Subcutaneous abdominal adipose tissue (tissue), 5 donors: ENCODE data around the gene ITPR3.

Experiments used
- H3K27ac ChIP-seq: one replicate; pipeline ENCODE4 v1.7.0; 2013; ENCODE audit warnings: low read depth, mild to moderate bottlenecking, inconsistent platforms, low read length, moderate library complexity
- H3K27me3 ChIP-seq, 5 donors: one replicate each; pipeline ENCODE4 v1.7.0; 2013; ENCODE audit warnings: low read length in 5 of 5, inconsistent platforms in 1 of 5; ENCODE audit not compliant: control insufficient read depth in 5 of 5, insufficient read depth in 4 of 5
- H3K36me3 ChIP-seq, 5 donors: one replicate each; pipeline ENCODE4 v1.7.0; 2013; ENCODE audit warnings: low read length in 5 of 5; ENCODE audit not compliant: control insufficient read depth in 5 of 5, insufficient read depth in 5 of 5
- H3K4me1 ChIP-seq, 5 donors: one replicate each; pipeline ENCODE4 v1.7.0; 2013; ENCODE audit warnings: low read length in 5 of 5, mild to moderate bottlenecking in 3 of 5, moderate library complexity in 1 of 5; ENCODE audit not compliant: control insufficient read depth in 5 of 5, insufficient read depth in 5 of 5
- H3K4me3 ChIP-seq, 5 donors: one replicate each; pipeline ENCODE4 v1.7.0; 2013; ENCODE audit warnings: low read length in 5 of 5, low read depth in 1 of 5
- H3K9ac ChIP-seq, 5 donors: one replicate each; pipeline ENCODE4 v1.7.0; 2013; ENCODE audit warnings: low read length in 5 of 5, mild to moderate bottlenecking in 4 of 5, moderate library complexity in 3 of 5
- H3K9me3 ChIP-seq, 5 donors: one replicate each; pipeline ENCODE4 v1.7.0; 2013; ENCODE audit warnings: low read length in 5 of 5; ENCODE audit not compliant: control insufficient read depth in 5 of 5
- donor health status: healthy.
- donor health status: healthy.
- donor health status: healthy.
- donor health status: healthy.
- donor health status: healthy.

The ITPR3 gene

DNA sequence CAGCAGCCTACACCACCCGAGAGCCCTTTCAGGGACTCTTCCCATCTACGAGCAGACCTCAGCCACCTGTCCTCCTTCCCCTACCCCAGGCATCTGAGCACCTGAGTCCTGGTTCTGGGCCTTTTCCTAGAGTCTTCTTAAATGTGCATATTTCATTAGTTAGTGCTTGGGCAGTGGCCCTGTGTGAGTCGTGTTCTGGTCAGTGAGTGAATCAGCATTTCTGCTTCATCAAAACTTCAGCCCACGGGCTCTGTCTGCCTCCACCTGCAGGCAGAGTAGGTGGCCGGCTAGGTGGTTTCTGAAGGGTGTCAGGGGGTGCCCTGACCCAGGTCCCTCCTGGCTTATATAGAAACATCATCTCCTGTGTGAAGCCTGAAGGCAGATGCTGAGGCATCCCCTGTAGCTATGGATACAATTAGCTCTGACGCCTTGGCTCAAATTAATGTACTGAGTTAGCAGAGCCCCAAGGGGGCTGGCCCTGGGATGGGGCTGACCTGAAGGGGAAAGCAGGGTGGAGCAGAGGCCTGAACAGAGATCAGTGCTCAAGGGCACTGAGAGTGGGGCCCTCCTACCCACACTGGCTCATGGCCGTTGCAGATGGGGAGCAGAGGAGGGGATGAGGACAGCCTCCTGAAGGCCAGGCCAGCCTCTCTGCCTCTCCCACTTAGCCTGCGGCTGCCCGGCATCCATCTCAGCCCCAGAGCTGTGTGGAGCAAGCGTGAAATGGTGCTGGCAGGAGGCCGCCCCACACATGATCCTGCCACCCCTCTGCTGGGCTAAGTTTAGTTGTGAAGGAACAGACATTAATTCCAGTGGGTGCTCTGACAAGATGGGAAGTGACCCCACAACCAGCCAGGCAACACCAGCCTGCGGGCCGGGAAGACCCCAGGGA is 111.9 kb downstream of the ITPR3 start:
- no peaks in the 10 kb centered on the region for H3K9me3 ChIP-seq
- H3K9ac ChIP-seq = no peak overlapping the region
- no peaks in the 10 kb centered on the region for H3K36me3 ChIP-seq
- peaks cover 0 to 9% (median 3%) of the 10 kb centered on the region in 5 donors for H3K27me3 ChIP-seq
- H3K4me1 ChIP-seq = peaks cover 0 to 6% (median 2%) of the 10 kb centered on the region in 5 donors
- H3K27ac ChIP-seq = no peak overlapping the region
- H3K4me3 ChIP-seq = no peak overlapping the region

DNA sequence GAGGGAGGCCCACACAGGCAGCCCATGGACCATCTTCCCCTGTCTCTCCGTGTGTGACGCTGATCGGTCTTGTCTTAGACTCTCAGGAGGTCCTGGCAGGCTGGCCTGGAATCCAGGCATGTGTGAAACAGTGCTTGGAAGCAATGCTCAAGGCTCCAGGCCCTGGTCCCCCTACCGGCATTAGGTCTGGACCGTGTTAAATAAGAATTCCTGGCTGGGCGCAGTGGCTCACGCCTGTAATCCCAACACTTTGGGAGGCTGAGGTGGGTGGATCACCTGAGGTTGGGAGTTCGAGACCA is 112.5 kb downstream of the ITPR3 start:
- Histone ChIP-seq H3K4me3 (no peak overlapping the region), H3K9ac (no peak overlapping the region), H3K9me3 (no peaks in the 10 kb centered on the region), H3K27ac (no peak overlapping the region), H3K27me3 (peaks cover 0 to 9% (median 3%) of the 10 kb centered on the region in 5 donors), H3K36me3 (no peaks in the 10 kb centered on the region), H3K4me1 (peaks cover 0 to 2% (median 0%) of the 10 kb centered on the region in 5 donors)

DNA sequence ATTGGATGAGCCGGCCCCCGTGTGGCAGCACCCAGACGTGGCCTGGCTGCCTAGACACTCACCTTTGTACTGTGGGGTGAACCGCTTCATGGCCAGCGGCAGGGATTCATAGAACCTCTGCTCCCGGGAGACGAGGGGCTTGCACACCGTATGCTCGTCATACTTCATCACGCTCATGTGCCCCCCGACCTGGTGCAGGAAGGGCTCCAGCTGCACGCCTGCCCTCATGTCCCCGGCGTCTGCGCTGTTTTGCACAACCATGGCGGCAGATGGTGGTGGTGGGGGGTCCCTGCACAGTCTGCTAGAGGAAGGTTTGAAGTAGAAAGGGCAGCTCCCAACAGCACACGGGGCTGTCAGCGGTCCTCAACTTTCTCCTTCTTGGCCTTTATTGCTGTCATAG is 114.1 kb downstream of the ITPR3 start:
- Histone ChIP-seq H3K9ac (no peak overlapping the region), H3K27me3 (peaks cover 0 to 9% (median 3%) of the 10 kb centered on the region in 5 donors), H3K27ac (no peak overlapping the region), H3K4me3 (no peak overlapping the region), H3K4me1 (peaks cover 0 to 2% (median 0%) of the 10 kb centered on the region in 5 donors), H3K36me3 (no peaks in the 10 kb centered on the region), H3K9me3 (no peaks in the 10 kb centered on the region)

DNA sequence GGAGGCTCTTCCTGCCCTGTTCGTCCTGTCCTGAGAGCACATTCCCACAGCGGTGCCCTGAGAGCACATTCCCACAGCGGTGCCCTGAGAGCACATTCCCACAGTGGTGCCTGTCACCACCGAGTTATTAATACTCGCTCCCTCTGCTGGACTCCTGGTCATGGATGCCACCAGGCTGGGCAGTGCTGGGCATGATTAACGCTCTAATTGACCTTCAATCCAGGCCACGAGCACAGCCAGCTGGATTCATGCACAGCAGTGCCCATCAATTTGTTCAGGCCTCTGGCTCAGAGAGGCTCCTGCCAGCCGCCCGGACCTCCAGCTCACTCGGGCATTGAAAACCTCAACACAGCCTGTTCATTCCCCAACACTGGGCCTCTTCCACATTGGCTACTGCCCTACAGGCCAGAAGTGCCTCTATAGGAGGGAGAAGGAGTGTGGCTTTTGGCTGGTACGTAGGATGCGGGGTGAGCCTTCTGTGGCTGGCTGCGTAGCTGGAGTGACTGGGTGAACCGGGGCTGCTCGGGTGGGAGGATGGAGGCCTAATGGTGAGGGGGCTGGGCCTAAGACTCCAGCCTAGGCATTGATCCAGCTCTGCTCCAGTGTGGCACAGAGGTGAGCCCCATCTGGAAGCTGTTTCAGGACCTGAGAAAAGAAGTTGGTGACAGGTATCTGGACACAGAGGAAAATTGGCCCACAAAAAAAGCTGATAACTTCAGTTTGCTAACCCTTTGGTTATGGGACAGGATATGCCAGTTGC is 116.3 kb downstream of the ITPR3 start:
- no peaks in the 10 kb centered on the region for H3K9me3 ChIP-seq
- no peak overlapping the region for H3K27ac ChIP-seq
- no peak overlapping the region for H3K9ac ChIP-seq
- no peaks in the 10 kb centered on the region for H3K36me3 ChIP-seq
- peaks cover 0 to 13% (median 6%) of the 10 kb centered on the region in 5 donors for H3K27me3 ChIP-seq
- H3K4me3 ChIP-seq = no peak overlapping the region
- peaks cover 0 to 2% (median 0%) of the 10 kb centered on the region in 5 donors for H3K4me1 ChIP-seq

DNA sequence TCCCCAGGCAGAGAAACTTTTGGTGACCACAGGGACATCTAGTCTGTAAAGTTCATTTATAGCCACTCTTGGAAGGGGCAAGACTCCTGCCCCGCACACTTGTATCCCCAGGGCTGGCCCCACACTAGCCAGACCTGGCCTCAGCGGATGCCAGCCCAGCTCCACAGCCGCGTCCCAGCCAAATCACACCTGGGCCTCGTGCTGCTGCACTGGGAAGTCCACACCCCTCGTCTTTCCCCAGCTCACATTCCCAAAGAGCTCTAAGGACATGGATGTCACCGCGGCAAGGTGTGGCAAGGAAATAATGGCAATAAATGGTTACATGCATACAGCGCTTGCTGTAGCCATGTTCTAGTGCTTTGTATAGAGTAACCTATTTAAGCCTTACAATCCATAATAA is 117.0 kb downstream of the ITPR3 start:
- Histone ChIP-seq H3K36me3 (no peaks in the 10 kb centered on the region), H3K4me1 (peaks cover 0 to 2% (median 0%) of the 10 kb centered on the region in 5 donors), H3K9ac (no peak overlapping the region), H3K27ac (no peak overlapping the region), H3K9me3 (no peaks in the 10 kb centered on the region), H3K4me3 (no peak overlapping the region), H3K27me3 (peaks cover 5 to 17% (median 10%) of the 10 kb centered on the region in 5 donors)

DNA sequence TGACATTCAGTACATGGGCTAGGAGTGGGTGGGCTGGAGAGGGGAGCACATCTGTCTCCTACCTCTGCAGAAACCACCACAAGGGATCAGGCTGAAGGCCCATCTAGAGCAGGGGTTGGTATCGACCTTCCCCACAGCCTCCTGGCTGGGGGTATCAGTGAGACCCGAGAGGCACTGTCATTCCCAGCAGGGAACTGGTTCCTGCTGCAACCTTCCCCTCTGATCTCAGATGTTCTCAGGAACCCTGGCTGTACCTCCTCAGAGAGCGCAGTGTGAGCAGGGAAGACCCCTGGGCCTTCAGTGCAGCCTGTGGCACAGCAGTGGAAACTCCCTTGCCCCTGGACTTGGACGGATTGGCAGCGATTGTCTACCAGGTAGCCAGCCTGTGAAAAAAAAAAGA is 117.8 kb downstream of the ITPR3 start:
- H3K4me1 ChIP-seq = peaks cover 0 to 2% (median 0%) of the 10 kb centered on the region in 5 donors
- H3K9me3 ChIP-seq = no peaks in the 10 kb centered on the region
- no peaks in the 10 kb centered on the region for H3K36me3 ChIP-seq
- H3K9ac ChIP-seq = no peak overlapping the region
- no peak overlapping the region for H3K4me3 ChIP-seq
- peaks cover 5 to 21% (median 9%) of the 10 kb centered on the region in 5 donors for H3K27me3 ChIP-seq
- H3K27ac ChIP-seq = no peak overlapping the region

DNA sequence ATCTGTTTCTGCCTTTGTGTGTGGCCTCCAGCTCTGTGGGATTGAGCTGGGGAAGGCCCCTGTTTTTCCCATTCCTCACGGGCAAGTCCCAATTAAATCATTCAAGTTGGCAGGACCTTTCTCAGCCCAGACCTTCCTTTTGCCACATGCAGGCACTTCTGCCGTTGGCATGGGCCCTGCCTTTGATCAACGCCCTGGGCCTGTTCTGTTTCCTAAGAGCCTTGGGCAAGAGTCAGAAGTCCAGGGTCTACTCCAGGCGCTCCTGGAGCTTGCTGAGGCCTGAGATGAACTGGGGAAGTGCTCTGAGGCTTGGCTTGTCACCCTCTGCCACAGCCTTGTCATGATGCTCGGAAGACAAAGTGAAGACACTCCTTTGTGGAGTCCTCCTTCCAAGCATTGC is 118.4 kb downstream of the ITPR3 start:
- Histone ChIP-seq H3K36me3 (no peaks in the 10 kb centered on the region), H3K27me3 (peaks cover 9 to 25% (median 10%) of the 10 kb centered on the region in 5 donors), H3K9ac (no peak overlapping the region), H3K27ac (no peak overlapping the region), H3K9me3 (no peaks in the 10 kb centered on the region), H3K4me3 (no peak overlapping the region), H3K4me1 (peaks cover 0 to 2% (median 0%) of the 10 kb centered on the region in 5 donors)

DNA sequence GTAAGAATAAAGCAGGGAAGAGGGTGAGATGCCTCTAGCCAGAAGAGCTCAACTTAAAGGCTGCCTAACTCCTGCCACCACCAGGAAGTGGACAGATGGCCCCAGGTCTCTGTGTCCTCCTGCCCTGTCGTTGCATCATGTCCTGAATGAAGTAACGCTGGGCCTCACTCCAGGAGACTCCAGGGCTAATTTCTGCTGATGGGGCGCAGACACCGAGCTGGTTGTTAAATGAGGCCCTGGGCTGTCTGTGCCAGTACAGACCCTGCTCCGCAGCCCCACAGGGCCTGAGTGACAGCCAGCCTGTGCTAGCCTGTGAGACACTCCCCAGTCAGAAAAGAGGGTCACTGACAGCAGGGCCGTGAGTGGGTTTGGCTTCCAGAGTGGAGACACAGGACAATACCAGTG is 119.1 kb downstream of the ITPR3 start:
- H3K27me3 ChIP-seq = peaks cover 9 to 25% (median 12%) of the 10 kb centered on the region in 5 donors
- H3K4me3 ChIP-seq = no peak overlapping the region
- H3K4me1 ChIP-seq = peaks cover 0 to 2% (median 0%) of the 10 kb centered on the region in 5 donors
- no peaks in the 10 kb centered on the region for H3K9me3 ChIP-seq
- no peak overlapping the region for H3K27ac ChIP-seq
- H3K36me3 ChIP-seq = no peaks in the 10 kb centered on the region
- H3K9ac ChIP-seq = no peak overlapping the region

DNA sequence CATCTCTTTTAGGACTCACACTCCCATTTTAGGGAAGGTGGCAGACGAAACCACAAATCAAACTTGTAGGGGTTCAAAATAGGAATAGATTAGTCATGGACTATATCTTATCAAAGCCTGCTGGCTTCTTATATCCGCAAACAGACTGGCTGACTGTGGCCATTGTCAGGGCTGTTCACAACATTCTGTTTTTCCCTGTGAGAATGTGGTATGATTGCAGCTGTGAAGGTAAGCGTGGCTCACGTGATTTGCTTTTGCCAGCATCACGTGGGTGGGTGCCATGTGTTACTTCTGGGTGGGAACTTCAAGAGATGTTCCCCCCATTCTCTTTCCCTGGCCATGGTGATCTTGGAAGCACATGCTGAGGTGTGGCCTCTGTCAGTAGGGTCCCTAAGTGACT is 119.7 kb downstream of the ITPR3 start:
- no peak overlapping the region for H3K9ac ChIP-seq
- H3K27me3 ChIP-seq = peaks cover 9 to 26% (median 12%) of the 10 kb centered on the region in 5 donors
- H3K9me3 ChIP-seq = no peaks in the 10 kb centered on the region
- no peak overlapping the region for H3K4me3 ChIP-seq
- H3K36me3 ChIP-seq = no peaks in the 10 kb centered on the region
- no peak overlapping the region for H3K27ac ChIP-seq
- peaks cover 0 to 2% (median 0%) of the 10 kb centered on the region in 5 donors for H3K4me1 ChIP-seq

DNA sequence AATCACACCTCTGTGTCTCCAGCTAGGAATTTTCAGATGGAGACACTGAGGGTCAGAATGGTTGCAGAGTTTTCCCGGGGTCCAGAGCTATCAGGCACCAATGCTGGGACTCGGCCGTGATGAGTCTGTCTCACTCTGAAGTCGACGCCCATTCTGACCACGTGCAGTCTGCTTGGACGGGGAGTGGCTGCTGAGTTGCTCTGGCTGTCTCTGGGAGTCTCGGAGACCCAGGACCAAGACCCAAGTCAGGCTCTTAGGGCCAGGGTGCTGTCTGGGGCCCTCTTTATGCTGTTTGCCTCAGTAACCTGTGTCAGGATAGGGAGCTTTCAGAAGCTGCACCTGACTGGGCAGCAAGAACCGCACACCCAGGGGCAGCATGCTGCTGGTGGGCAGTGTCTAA is 121.0 kb downstream of the ITPR3 start:
- Histone ChIP-seq H3K27me3 (peaks cover 9 to 32% (median 12%) of the 10 kb centered on the region in 5 donors), H3K27ac (no peak overlapping the region), H3K4me3 (no peak overlapping the region), H3K4me1 (peaks cover 0 to 2% (median 0%) of the 10 kb centered on the region in 5 donors), H3K36me3 (no peaks in the 10 kb centered on the region), H3K9me3 (no peaks in the 10 kb centered on the region), H3K9ac (no peak overlapping the region)
